ENCODE measurements around the gene DAB1. TPM values are rescaled to one million over a fixed set of nuclear protein-coding genes. Genes with fewer than 3 reads are reported as not detected.

The DAB1 gene
- total RNA-seq, 1 donor from 2014 or later: 14.6 TPM

DNA sequence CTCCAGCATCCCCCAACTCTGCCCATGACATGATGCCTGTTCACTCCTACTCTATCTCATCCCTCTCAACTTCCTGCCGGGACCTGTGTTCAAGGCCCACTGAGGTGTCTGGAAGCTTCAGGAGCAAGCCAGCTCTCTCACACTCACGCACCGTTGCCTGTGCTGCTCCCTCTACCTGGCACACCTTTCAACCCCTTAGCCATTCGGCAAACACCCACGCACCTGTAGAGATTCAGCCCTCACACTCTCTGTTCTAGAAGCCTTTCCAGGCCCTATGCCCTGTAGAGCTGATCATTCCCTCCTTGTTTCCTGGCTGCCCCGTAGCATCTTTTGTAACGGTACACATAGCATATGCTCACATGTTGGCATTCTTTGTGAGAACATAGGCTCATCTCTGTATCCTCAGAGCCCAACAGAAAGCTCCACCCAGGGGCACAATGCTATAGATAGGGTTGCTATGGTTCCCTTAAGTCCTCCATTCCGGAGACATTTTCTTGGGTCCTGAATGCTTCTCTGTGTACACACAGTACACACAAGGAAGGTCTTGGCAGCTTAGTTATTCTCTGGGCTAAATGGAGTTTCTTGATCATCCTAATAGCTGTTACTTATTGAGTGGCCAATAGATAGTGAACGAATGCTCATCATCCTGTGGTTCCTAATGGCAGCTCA is 459.4 kb downstream of the DAB1 start:
- no peaks in the 10 kb centered on the region for H3K36me3 ChIP-seq
- DNase-seq (ENCODE audit: low spot score): peak; percentile 11
- H3K4me1 Mint-ChIP-seq: peaks cover 7% of the 10 kb centered on the region
- H3K4me1 ChIP-seq: no peaks in the 10 kb centered on the region
- H3K27me3 Mint-ChIP-seq (ENCODE audit: insufficient read depth, low read depth): peaks cover 16% of the 10 kb centered on the region
- no peaks in the 10 kb centered on the region for H3K79me2 ChIP-seq (ENCODE audit: low read depth)
- H3K27ac ChIP-seq: no peak overlapping the region
- no peak overlapping the region for H3K4me3 Mint-ChIP-seq
- H3K27me3 ChIP-seq: peaks cover 6% of the 10 kb centered on the region
- no peaks in the 10 kb centered on the region for H3K9me3 Mint-ChIP-seq
- H3F3A ChIP-seq (ENCODE audit: low read depth): no peaks in the 10 kb centered on the region
- no peak overlapping the region for H2AFZ ChIP-seq (replicated peaks)
- H3K27ac Mint-ChIP-seq: peak overlapping the region; percentile 15
- no peak overlapping the region for H3K9ac ChIP-seq
- H3K9me3 ChIP-seq (ENCODE audit: low read depth): no peaks in the 10 kb centered on the region
- TF ChIP-seq EZH2 (IDR thresholded peaks at IDR 0.05): no peak
- TF ChIP-seq, protein P1, sequence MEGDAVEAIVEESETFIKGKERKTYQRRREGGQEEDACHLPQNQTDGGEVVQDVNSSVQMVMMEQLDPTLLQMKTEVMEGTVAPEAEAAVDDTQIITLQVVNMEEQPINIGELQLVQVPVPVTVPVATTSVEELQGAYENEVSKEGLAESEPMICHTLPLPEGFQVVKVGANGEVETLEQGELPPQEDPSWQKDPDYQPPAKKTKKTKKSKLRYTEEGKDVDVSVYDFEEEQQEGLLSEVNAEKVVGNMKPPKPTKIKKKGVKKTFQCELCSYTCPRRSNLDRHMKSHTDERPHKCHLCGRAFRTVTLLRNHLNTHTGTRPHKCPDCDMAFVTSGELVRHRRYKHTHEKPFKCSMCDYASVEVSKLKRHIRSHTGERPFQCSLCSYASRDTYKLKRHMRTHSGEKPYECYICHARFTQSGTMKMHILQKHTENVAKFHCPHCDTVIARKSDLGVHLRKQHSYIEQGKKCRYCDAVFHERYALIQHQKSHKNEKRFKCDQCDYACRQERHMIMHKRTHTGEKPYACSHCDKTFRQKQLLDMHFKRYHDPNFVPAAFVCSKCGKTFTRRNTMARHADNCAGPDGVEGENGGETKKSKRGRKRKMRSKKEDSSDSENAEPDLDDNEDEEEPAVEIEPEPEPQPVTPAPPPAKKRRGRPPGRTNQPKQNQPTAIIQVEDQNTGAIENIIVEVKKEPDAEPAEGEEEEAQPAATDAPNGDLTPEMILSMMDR (IDR thresholded peaks at IDR 0.05): no peak
- TF ChIP-seq EZH2phosphoT487 (IDR thresholded peaks at IDR 0.05): no peak
- no peaks in the 10 kb centered on the region for H3K36me3 Mint-ChIP-seq
- H3K4me2 ChIP-seq: no peak overlapping the region
- no peaks in the 10 kb centered on the region for H4K20me1 ChIP-seq (ENCODE audit: low read depth)
- H3K4me3 ChIP-seq: no peak overlapping the region

DNA sequence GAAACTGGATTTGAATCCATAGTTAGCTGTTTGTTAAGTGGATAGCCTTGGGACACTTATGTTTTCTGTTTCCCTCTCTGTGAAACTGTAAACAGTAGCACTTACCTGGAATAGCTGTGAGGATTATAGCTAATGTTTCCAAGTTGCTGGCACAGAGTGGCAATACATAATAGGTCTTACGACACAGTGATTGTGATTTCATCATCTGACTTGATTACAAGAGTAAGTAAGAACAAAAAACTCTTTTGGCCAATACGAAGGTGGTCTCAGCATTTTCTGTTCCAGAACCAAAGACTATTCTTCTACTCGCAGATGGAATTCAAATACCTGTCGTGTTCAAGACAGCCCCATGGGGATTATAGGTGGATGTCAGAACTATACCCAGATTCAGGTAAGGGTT is 460.2 kb downstream of the DAB1 start:
- TF ChIP-seq EZH2phosphoT487 (IDR thresholded peaks at IDR 0.05): no peak
- TF ChIP-seq, protein P1 (IDR thresholded peaks at IDR 0.05): no peak
- no peak for TF ChIP-seq EZH2 (IDR thresholded peaks at IDR 0.05)
- Mint-ChIP-seq H3K27ac (no peak overlapping the region), H3K27me3 (ENCODE audit: insufficient read depth, low read depth) (peaks cover 16% of the 10 kb centered on the region), H3K9me3 (no peaks in the 10 kb centered on the region), H3K4me1 (peaks cover 7% of the 10 kb centered on the region), H3K36me3 (no peaks in the 10 kb centered on the region), H3K4me3 (no peak overlapping the region)
- H3K4me1 ChIP-seq: peaks cover 5% of the 10 kb centered on the region
- H3K4me2 ChIP-seq: no peak overlapping the region
- H4K20me1 ChIP-seq (ENCODE audit: low read depth): no peaks in the 10 kb centered on the region
- H3K9me3 ChIP-seq (ENCODE audit: low read depth): no peaks in the 10 kb centered on the region
- H3K9ac ChIP-seq: no peak overlapping the region
- H2AFZ ChIP-seq (replicated peaks): no peak overlapping the region
- no peak overlapping the region for H3K4me3 ChIP-seq
- H3K27me3 ChIP-seq: peaks cover 11% of the 10 kb centered on the region
- peaks cover 4% of the 10 kb centered on the region for H3F3A ChIP-seq (ENCODE audit: low read depth)
- no peak overlapping the region for H3K27ac ChIP-seq
- no peaks in the 10 kb centered on the region for H3K79me2 ChIP-seq (ENCODE audit: low read depth)
- no peaks in the 10 kb centered on the region for H3K36me3 ChIP-seq
- no peak for DNase-seq (ENCODE audit: low spot score)

DNA sequence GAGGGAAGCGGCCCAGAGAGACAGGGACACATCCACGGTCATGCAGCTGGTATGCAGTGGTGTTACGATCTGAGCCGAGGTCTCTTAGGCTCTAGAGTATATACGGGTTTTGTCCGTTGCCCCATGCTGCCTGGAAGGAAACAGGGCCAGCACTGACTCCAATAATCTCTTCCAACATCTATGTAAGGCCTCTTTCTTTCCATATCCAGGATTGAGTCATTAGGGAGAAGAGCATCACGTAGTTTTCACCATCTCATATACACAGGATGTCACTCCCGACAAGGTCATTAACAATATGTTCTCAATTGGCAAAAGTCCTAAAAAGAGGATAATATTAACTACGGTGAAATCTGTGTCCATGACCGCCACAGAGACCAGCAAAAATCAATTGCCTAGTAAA is 462.4 kb downstream of the DAB1 start:
- Histone ChIP-seq H3K4me1 (peaks cover 9% of the 10 kb centered on the region), H3K27ac (no peak overlapping the region), H3K4me2 (no peak overlapping the region), H3F3A (ENCODE audit: low read depth) (peaks cover 6% of the 10 kb centered on the region), H3K36me3 (no peaks in the 10 kb centered on the region), H3K27me3 (peaks cover 27% of the 10 kb centered on the region), H3K9me3 (ENCODE audit: low read depth) (no peaks in the 10 kb centered on the region), H3K4me3 (no peak overlapping the region), H2AFZ (replicated peaks) (no peak overlapping the region), H3K9ac (no peak overlapping the region), H4K20me1 (ENCODE audit: low read depth) (no peaks in the 10 kb centered on the region), H3K79me2 (ENCODE audit: low read depth) (no peaks in the 10 kb centered on the region)
- H3K9me3 Mint-ChIP-seq: no peaks in the 10 kb centered on the region
- H3K36me3 Mint-ChIP-seq: no peaks in the 10 kb centered on the region
- peaks cover 7% of the 10 kb centered on the region for H3K4me1 Mint-ChIP-seq
- H3K4me3 Mint-ChIP-seq: no peak overlapping the region
- H3K27ac Mint-ChIP-seq: no peak overlapping the region
- H3K27me3 Mint-ChIP-seq (ENCODE audit: insufficient read depth, low read depth): peaks cover 12% of the 10 kb centered on the region
- TF ChIP-seq, protein P1 (IDR thresholded peaks at IDR 0.05): no peak
- TF ChIP-seq EZH2 (IDR thresholded peaks at IDR 0.05) (no peak), EZH2phosphoT487 (IDR thresholded peaks at IDR 0.05) (no peak)
- DNase-seq (ENCODE audit: low spot score): no peak

All from neural progenitor cell (in vitro differentiated cells).